Measurements from ENCODE around the gene LMF2.

The LMF2 gene

GRCh38 chr22:50507421-50507990, at the start of gene LMF2:
Gene LMF2 (minus strand): TSS chr22:50507702. CDS start chr22:50507675, 27 bp downstream.
- no peak for DNase-seq

DNA sequence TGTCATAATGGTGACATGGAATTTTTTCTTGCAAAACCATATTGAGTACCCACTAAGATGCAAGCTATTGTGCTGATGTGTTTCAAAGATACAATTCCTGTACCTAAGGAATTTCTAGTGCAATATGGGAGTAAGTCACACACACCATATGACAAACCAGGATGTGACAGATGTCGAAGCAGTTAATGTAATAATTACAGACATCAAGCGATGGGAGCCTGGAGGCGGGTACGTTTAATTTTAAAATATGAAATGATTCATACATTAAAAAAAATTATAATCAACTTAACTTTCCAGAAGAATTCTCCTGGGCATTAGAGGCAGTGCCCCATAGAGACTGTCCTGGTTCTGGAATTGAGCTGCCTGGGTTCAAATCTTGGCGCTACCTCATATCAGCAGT, 49.2 kb upstream of the LMF2 start:
- DNase-seq: no peak

GRCh38 chr22:50553310-50553709, 45.8 kb upstream of the LMF2 start:
- no peak for DNase-seq

DNA sequence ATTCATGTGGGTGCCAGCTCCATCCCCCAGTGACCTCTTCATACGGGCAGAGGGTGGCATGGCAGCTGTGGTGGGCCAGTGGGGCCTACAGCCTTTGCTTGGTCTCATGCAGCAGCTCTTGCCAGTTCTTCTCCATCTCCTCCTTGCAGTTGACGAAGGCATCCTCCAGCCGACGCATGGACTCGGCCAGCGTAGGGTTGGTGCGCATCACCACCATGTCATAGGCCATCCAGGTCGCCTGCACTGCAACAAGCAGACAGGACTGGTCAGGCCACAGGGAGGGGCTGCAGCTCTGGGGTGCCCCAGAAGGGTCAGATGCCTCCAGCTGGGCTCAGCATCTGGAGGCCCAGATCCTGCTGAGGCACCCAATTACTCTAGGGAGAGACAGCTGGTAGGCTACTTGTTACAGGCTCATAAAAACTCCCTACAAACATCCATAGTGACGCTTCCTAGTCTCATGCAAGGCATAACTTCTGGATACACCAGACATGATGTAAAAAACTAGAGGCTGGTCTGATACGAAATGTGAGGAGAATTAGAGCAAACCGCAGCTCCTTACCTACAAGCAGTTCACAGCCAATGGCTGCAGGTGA, 43.8 kb upstream of the LMF2 start:
- DNase-seq: no peak

GRCh38 chr22:50550395-50550794, 42.9 kb upstream of the LMF2 start:
- no peak for DNase-seq

DNA sequence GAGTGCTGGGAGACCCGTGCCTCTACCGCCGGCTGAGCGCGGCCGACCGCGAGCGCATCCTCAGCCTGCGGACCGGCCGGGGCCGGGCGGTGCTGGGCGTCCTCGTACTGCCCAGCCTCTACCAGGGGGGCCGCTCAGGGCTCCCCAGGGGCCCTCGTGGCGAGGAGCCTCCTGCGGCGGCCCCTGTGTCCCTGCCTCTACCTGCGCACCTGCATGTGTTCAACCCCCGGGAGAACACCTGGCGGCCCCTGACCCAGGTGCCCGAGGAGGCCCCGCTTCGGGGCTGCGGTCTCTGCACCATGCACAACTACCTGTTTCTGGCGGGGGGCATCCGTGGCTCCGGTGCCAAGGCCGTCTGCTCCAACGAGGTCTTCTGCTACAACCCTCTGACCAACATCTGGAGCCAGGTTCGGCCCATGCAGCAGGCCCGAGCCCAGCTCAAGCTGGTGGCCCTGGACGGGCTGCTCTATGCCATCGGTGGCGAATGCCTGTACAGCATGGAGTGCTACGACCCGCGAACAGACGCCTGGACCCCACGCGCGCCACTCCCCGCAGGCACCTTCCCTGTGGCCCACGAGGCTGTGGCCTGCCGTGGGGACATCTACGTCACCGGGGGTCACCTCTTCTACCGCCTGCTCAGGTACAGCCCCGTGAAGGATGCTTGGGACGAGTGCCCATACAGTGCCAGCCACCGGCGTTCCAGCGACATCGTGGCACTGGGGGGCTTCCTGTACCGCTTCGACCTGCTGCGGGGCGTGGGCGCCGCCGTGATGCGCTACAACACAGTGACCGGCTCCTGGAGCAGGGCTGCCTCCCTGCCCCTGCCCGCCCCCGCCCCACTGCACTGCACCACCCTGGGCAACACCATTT, 41.7 kb upstream of the LMF2 start:
- DNase-seq: no peak

- DNase-seq: peak; percentile 38
These were observed 40.8 kb upstream of the LMF2 start for GRCh38 chr22:50548040-50548920.

DNA sequence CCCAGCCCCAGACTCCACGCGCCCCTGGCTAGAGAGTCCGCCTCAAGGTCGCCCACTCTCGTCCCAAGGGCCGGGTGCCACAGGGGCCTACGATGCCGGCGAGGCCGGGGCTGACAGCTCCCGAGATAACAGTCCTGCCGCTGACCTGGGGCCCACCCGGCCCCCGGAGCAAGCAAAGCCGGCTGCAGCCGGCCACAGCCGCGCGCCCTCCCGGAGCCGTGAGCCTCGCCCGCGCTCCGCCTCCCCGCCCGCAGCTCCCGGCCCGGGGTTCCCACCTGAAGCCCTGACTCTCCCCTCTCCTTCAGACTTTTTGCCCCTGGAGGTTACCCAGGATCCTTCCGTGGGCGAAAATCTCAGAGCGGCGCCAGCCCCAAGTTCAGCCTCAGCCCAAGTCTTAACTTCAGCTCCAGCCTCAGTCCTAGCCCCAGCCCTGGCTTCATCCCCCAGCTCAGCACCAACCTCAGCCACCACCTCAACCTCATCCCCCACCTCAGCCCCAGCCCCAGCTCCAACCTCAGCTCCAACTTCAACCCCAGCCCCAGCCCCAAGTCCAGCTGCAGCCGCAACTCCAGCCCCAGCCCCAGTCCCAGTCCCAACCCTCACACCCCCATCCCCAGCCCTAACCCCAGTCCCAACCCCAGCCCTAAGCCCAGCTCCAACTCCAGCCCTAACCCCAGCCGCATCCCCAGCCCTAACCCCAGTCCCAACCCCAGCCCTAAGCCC, 39.9 kb upstream of the LMF2 start:
- DNase-seq: no peak

- no peak for DNase-seq
These were observed 39.1 kb upstream of the LMF2 start for GRCh38 chr22:50546326-50547262.

- DNase-seq: peak; percentile 74
These were observed 38.2 kb upstream of the LMF2 start, which contains the start of gene KLHDC7B for GRCh38 chr22:50545522-50546325. Gene KLHDC7B (plus strand): TSS chr22:50545899. CDS start chr22:50546244, 345 bp downstream.

DNA sequence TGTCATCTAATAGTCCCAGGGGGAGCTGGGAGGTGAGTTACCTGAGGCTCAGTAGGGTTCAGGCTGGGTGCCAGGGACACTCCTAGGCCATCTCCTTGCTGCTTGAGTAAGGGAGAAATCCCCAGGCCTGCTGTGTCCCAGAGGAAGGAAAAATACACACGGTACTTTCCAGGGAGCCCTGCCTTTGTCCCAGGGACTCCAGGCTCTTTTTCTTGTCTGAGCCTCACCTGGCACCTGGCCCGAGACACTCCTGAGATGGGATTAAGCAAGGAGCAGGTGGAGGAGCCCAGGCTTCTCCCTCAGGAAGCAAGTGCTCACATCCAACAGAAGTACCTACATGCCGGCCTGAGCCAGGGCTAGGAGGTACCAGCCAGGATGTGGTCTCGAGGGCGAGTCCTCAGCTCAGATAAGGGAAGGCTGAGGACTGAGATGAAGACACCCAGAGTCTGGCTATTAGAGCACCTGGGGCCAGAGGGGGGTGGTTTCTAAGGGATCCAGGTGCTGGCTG, 37.3 kb upstream of the LMF2 start:
- DNase-seq: peak; percentile 68

- DNase-seq: peak; percentile 89
These were observed 36.7 kb upstream of the LMF2 start for GRCh38 chr22:50544078-50544745.

- peak; percentile 51 for DNase-seq
These were observed 35.0 kb upstream of the LMF2 start for GRCh38 chr22:50542416-50542927.

DNA sequence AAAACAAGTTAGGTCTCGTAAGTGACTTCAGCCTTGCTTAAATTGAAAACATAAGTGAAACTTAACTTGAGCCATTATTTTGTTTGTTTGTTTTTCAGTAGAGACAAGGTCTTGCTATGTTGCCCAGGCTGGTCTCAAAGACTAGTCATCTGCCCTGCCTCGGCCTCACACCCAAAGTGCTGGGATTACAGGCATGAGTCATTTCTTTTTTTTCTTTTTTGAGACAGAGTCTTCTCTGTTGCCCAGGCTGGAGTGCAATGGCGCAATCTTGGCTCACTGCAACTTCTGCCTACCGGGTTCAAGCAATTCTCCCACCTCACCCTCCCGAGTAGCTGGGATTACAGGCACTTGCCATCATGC, 34.1 kb upstream of the LMF2 start:
- DNase-seq: peak; percentile 53

DNA sequence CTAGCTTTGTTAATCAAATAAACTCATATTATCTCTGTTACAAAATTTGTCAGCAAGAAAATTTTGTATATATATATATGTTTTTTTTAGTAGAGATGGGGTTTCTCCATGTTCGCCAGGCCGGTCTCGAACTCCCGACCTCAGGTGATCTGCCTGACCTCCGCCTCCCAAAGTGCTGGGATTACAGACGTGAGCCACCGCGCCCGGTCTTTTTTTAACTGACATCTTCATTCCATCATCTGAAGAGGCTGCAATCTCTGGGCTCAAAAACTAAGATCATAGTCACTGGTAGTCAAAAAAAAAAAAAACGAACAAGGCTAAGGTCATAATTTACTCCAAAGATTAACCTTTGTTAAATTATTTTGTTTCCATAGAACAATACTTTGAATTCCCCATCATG, 32.9 kb upstream of the LMF2 start:
- DNase-seq: no peak

DNA sequence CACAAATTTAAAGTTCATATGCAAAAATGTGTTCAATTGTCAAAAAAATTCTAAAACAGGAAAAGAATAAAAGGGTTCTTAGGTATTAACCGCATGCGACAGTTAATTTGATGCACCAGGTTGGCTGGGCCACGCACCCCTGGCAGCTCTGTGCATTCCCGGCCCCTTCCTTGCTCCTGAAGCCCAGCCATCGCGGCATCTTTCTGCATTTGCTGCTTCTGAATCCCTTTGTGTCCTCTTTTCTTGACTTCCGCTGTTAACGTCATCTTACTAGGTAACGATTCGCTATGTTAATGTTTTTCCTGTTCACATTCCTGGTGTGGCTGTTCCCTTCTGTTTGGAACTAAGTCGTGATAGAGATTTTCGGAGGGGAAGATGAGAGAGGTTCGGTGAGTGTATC, 30.3 kb upstream of the LMF2 start:
- no peak for DNase-seq

GRCh38 chr22:50536226-50536625, 28.7 kb upstream of the LMF2 start:
- DNase-seq: no peak

- DNase-seq: no peak
These were observed 27.6 kb upstream of the LMF2 start for GRCh38 chr22:50535113-50535512.
